CD8-positive, alpha-beta memory T cell (primary cell): ENCODE data around the gene TP53I11. TPM values are rescaled to one million over a fixed set of nuclear protein-coding genes. Genes with fewer than 3 reads are reported as not detected.
A peak's percentile ranks its signal among the peaks of the same experiment; 100 is the strongest.

Source experiments
- CTCF ChIA-PET: fragments of 350-600 bp; sonication (Branson Sonifier 250); formaldehyde crosslinking; loops from one replicate; lab custom pipeline; 2021; ENCODE audit warnings: antibody characterized with exemption; lab: Charles Lee
- POLR2A ChIA-PET: fragments of 350-600 bp; sonication (Branson Sonifier 250); formaldehyde crosslinking; loops from one replicate; lab custom pipeline; 2021; ENCODE audit warnings: antibody characterized with exemption; lab: Charles Lee
- DNase-seq, 5 donors: peaks; one replicate each; pipeline versions ENCODE4 v3.0.0 to v3.0.0-alpha.2; 2020 to 2022; ENCODE audit warnings: mixed read lengths in 1 of 5
- H3K27ac ChIP-seq: one replicate; pipeline ENCODE4 v1.7.0; 2013; ENCODE audit warnings: low read depth, mild to moderate bottlenecking, low read length, moderate library complexity
- H3K27me3 ChIP-seq: 2 replicates; pipeline ENCODE4 v1.7.0; 2013; ENCODE audit warnings: low read length, mild to moderate bottlenecking; ENCODE audit not compliant: insufficient read depth, poor library complexity, severe bottlenecking
- H3K36me3 ChIP-seq: 2 replicates; pipeline ENCODE4 v1.7.0; 2013; ENCODE audit warnings: mild to moderate bottlenecking, low read length, moderate library complexity; ENCODE audit not compliant: insufficient read depth
- H3K4me1 ChIP-seq: 2 replicates; pipeline ENCODE4 v1.7.0; 2013; ENCODE audit warnings: mild to moderate bottlenecking, low read length, moderate library complexity; ENCODE audit not compliant: insufficient read depth
- H3K4me3 ChIP-seq: 2 replicates; pipeline ENCODE4 v1.7.0; 2013; ENCODE audit warnings: mild to moderate bottlenecking, low read length
- H3K9me3 ChIP-seq: 2 replicates; pipeline ENCODE4 v1.7.0; 2013; ENCODE audit warnings: mild to moderate bottlenecking, low read length
- H3K27ac Mint-ChIP-seq, 8 donors: one replicate each; pipeline ENCODE4 v1.8.0; 2020 to 2021; ENCODE audit warnings: mixed read lengths in 8 of 8, mild to moderate bottlenecking in 6 of 8, inconsistent platforms in 3 of 8, moderate library complexity in 3 of 8
- H3K27me3 Mint-ChIP-seq, 2 donors: one replicate each; pipeline ENCODE4 v1.8.0; 2020 to 2021; ENCODE audit warnings: mixed read lengths in 2 of 2, mild to moderate bottlenecking in 1 of 2, moderate library complexity in 1 of 2
- H3K36me3 Mint-ChIP-seq, 3 donors: one replicate each; pipeline ENCODE4 v1.8.0; 2020 to 2021; ENCODE audit warnings: mixed read lengths in 3 of 3, inconsistent platforms in 1 of 3, mild to moderate bottlenecking in 1 of 3
- H3K4me1 Mint-ChIP-seq, 3 donors: one replicate each; pipeline ENCODE4 v1.8.0; 2020 to 2021; ENCODE audit warnings: mixed read lengths in 3 of 3, inconsistent platforms in 1 of 3, mild to moderate bottlenecking in 1 of 3
- H3K4me3 Mint-ChIP-seq, 7 donors: one replicate each; pipeline ENCODE4 v1.8.0; 2020 to 2021; ENCODE audit warnings: mixed read lengths in 7 of 7, mild to moderate bottlenecking in 6 of 7, moderate library complexity in 4 of 7, inconsistent platforms in 2 of 7
- H3K9me3 Mint-ChIP-seq, 5 donors: one replicate each; pipeline ENCODE4 v1.8.0; 2020 to 2022; ENCODE audit warnings: mixed read lengths in 5 of 5, mild to moderate bottlenecking in 3 of 5, moderate library complexity in 2 of 5, inconsistent platforms in 1 of 5
- polyA plus RNA-seq: library from polyadenylated mRNA; unstranded; fragments of 300-500 nt; fragmentation: Illumina TruSeq; gene quantifications from one replicate; pipeline ENCODE4 v1.2.3, GENCODE V29; 2021
- total RNA-seq, 2 experiments: library from RNA; stranded (reverse); gene quantifications; one replicate each; pipeline ENCODE4 v1.2.3, GENCODE V29; 2021

Gene TP53I11
- total and polyA plus RNA-seq, 3 experiments from 2014 or later = 16.9 to 32.1 (median 18.1) TPM

GRCh38 chr11:44914105-44914504 is 36.6 kb downstream of the TP53I11 start:
- DNase-seq = no peak
- Histone ChIP-seq H3K36me3 (no peaks in the 10 kb centered on the region), H3K4me1 (no peaks in the 10 kb centered on the region), H3K9me3 (no peaks in the 10 kb centered on the region), H3K4me3 (no peak overlapping the region), H3K27ac (no peak overlapping the region), H3K27me3 (no peaks in the 10 kb centered on the region)
- H3K4me3 Mint-ChIP-seq = no peak overlapping the region
- H3K36me3 Mint-ChIP-seq = peaks cover 0 to 4% (median 1%) of the 10 kb centered on the region in 3 donors
- H3K27me3 Mint-ChIP-seq = peaks cover 0 to 5% of the 10 kb centered on the region in 2 donors
- CTCF ChIA-PET = interaction anchor here (1.0 kb wide), 1 partner anchor 196 kb away, joined by 3 read pairs; no protein-coding TSS in a partner anchor
- H3K9me3 Mint-ChIP-seq = no peaks in the 10 kb centered on the region
- H3K4me1 Mint-ChIP-seq = peaks cover 3 to 7% (median 6%) of the 10 kb centered on the region in 3 donors
- H3K27ac Mint-ChIP-seq = no peak overlapping the region
- POLR2A ChIA-PET = no interaction called here

- ChIA-PET POLR2A (no interaction called here), CTCF (interaction anchor here (0.8 to 1.0 kb wide), 2 partner anchors 196 to 293 kb away, joined by 3 read pairs; no protein-coding TSS in a partner anchor)
- Histone ChIP-seq H3K27me3 (no peaks in the 10 kb centered on the region), H3K27ac (no peak overlapping the region), H3K36me3 (no peaks in the 10 kb centered on the region), H3K4me3 (no peak overlapping the region), H3K9me3 (no peaks in the 10 kb centered on the region), H3K4me1 (no peaks in the 10 kb centered on the region)
- peaks cover 0 to 5% of the 10 kb centered on the region in 2 donors for H3K27me3 Mint-ChIP-seq
- peaks cover 0 to 2% (median 2%) of the 10 kb centered on the region in 3 donors for H3K36me3 Mint-ChIP-seq
- H3K4me1 Mint-ChIP-seq = peaks cover 3 to 7% (median 6%) of the 10 kb centered on the region in 3 donors
- H3K4me3 Mint-ChIP-seq = no peak overlapping the region
- no peak overlapping the region for H3K27ac Mint-ChIP-seq
- DNase-seq = no peak
- H3K9me3 Mint-ChIP-seq = no peaks in the 10 kb centered on the region
Observed at GRCh38 chr11:44913502-44913901, 37.2 kb downstream of the TP53I11 start.

- DNase-seq = no peak
- ChIA-PET CTCF (interaction anchor here (1.0 to 2.6 kb wide), 9 partner anchors 10 to 352 kb away, joined by 7 to 15 read pairs (median 8); no protein-coding TSS in a partner anchor), POLR2A (no interaction called here)
- Mint-ChIP-seq H3K27ac (no peak overlapping the region), H3K4me3 (no peak overlapping the region), H3K36me3 (peaks cover 0 to 2% (median 2%) of the 10 kb centered on the region in 3 donors), H3K9me3 (no peaks in the 10 kb centered on the region), H3K27me3 (peaks cover 0 to 5% of the 10 kb centered on the region in 2 donors), H3K4me1 (peaks cover 3 to 7% (median 6%) of the 10 kb centered on the region in 3 donors)
- H3K27me3 ChIP-seq = no peaks in the 10 kb centered on the region
- no peak overlapping the region for H3K4me3 ChIP-seq
- H3K27ac ChIP-seq = no peak overlapping the region
- H3K36me3 ChIP-seq = no peaks in the 10 kb centered on the region
- no peaks in the 10 kb centered on the region for H3K9me3 ChIP-seq
- H3K4me1 ChIP-seq = no peaks in the 10 kb centered on the region
Observed at GRCh38 chr11:44912270-44912987, 38.3 kb downstream of the TP53I11 start.

GRCh38 chr11:44911029-44911814 is 39.5 kb downstream of the TP53I11 start:
- peaks cover 0 to 5% of the 10 kb centered on the region in 2 donors for H3K27me3 Mint-ChIP-seq
- H3K36me3 ChIP-seq = no peaks in the 10 kb centered on the region
- peak; percentile 66 to 83 (median 74) for DNase-seq
- H3K27ac Mint-ChIP-seq = no peak overlapping the region
- H3K4me1 ChIP-seq = no peaks in the 10 kb centered on the region
- H3K36me3 Mint-ChIP-seq = peaks cover 0 to 2% (median 2%) of the 10 kb centered on the region in 3 donors
- ChIA-PET CTCF (interaction anchor here (0.7 to 3.0 kb wide), 42 partner anchors 9 to 625 kb away, joined by 3 to 22 read pairs (median 5); partner anchors contain the start of gene CD82), POLR2A (no interaction called here)
- H3K9me3 ChIP-seq = no peaks in the 10 kb centered on the region
- no peaks in the 10 kb centered on the region for H3K27me3 ChIP-seq
- H3K4me3 Mint-ChIP-seq = no peak overlapping the region
- peaks cover 3 to 7% (median 6%) of the 10 kb centered on the region in 3 donors for H3K4me1 Mint-ChIP-seq
- no peak overlapping the region for H3K27ac ChIP-seq
- H3K4me3 ChIP-seq = no peak overlapping the region
- H3K9me3 Mint-ChIP-seq = no peaks in the 10 kb centered on the region

GRCh38 chr11:44910591-44910990 is 40.1 kb downstream of the TP53I11 start:
- DNase-seq = no peak
- ChIA-PET CTCF (interaction anchor here (0.7 to 3.0 kb wide), 34 partner anchors 8 to 624 kb away, joined by 3 to 22 read pairs (median 6); partner anchors contain the start of gene CD82), POLR2A (no interaction called here)
- no peak overlapping the region for H3K4me3 Mint-ChIP-seq
- no peaks in the 10 kb centered on the region for H3K36me3 ChIP-seq
- H3K27ac Mint-ChIP-seq = peak overlapping the region in 1 of 8 donors; percentile 57
- peaks cover 0 to 2% (median 2%) of the 10 kb centered on the region in 3 donors for H3K36me3 Mint-ChIP-seq
- H3K4me1 Mint-ChIP-seq = peaks cover 3 to 7% (median 6%) of the 10 kb centered on the region in 3 donors
- no peaks in the 10 kb centered on the region for H3K9me3 Mint-ChIP-seq
- no peak overlapping the region for H3K4me3 ChIP-seq
- H3K27me3 Mint-ChIP-seq = peaks cover 0 to 5% of the 10 kb centered on the region in 2 donors
- H3K4me1 ChIP-seq = no peaks in the 10 kb centered on the region
- H3K27me3 ChIP-seq = no peaks in the 10 kb centered on the region
- H3K9me3 ChIP-seq = no peaks in the 10 kb centered on the region
- no peak overlapping the region for H3K27ac ChIP-seq

- Mint-ChIP-seq H3K9me3 (no peaks in the 10 kb centered on the region), H3K4me1 (peaks cover 3 to 7% (median 6%) of the 10 kb centered on the region in 3 donors), H3K27me3 (peaks cover 0 to 5% of the 10 kb centered on the region in 2 donors), H3K4me3 (no peak overlapping the region), H3K36me3 (peaks cover 0 to 2% (median 2%) of the 10 kb centered on the region in 3 donors), H3K27ac (peak overlapping the region in 1 of 8 donors; percentile 28)
- CTCF ChIA-PET = interaction anchor here (2.5 to 3.0 kb wide), 2 partner anchors 15 to 289 kb away, joined by 9 to 10 read pairs; no protein-coding TSS in a partner anchor
- DNase-seq = no peak
- Histone ChIP-seq H3K27me3 (no peaks in the 10 kb centered on the region), H3K27ac (no peak overlapping the region), H3K36me3 (no peaks in the 10 kb centered on the region), H3K4me3 (no peak overlapping the region), H3K9me3 (no peaks in the 10 kb centered on the region), H3K4me1 (no peaks in the 10 kb centered on the region)
- POLR2A ChIA-PET = no interaction called here
Observed at GRCh38 chr11:44909557-44909956, 41.1 kb downstream of the TP53I11 start.

- no peak for DNase-seq
- Mint-ChIP-seq H3K4me1 (peaks cover 3 to 7% (median 6%) of the 10 kb centered on the region in 3 donors), H3K4me3 (no peak overlapping the region), H3K36me3 (peaks cover 0 to 2% (median 2%) of the 10 kb centered on the region in 3 donors), H3K27ac (peak overlapping the region in 1 of 8 donors; percentile 72), H3K9me3 (no peaks in the 10 kb centered on the region), H3K27me3 (peaks cover 0 to 2% of the 10 kb centered on the region in 2 donors)
- Histone ChIP-seq H3K27me3 (no peaks in the 10 kb centered on the region), H3K27ac (no peak overlapping the region), H3K4me3 (no peak overlapping the region), H3K4me1 (no peaks in the 10 kb centered on the region), H3K36me3 (no peaks in the 10 kb centered on the region), H3K9me3 (no peaks in the 10 kb centered on the region)
- POLR2A ChIA-PET = no interaction called here
- CTCF ChIA-PET = interaction anchor here (1.3 kb wide), 1 partner anchor 289 kb away, joined by 3 read pairs; no protein-coding TSS in a partner anchor
Observed at GRCh38 chr11:44906649-44907048, 44.0 kb downstream of the TP53I11 start.
